RPMI8226 (cell line): Measurements from ENCODE around the gene GRID2.
"Not testable (repeated sequence)": the region's sequence is repeated elsewhere in the genome, so short reads cannot be mapped to it uniquely, and the experiment has no call there.

Source experiments
- DNase-seq: peaks from one replicate; pipeline ENCODE4 v3.0.0-alpha.2; 2015

Gene GRID2

DNA sequence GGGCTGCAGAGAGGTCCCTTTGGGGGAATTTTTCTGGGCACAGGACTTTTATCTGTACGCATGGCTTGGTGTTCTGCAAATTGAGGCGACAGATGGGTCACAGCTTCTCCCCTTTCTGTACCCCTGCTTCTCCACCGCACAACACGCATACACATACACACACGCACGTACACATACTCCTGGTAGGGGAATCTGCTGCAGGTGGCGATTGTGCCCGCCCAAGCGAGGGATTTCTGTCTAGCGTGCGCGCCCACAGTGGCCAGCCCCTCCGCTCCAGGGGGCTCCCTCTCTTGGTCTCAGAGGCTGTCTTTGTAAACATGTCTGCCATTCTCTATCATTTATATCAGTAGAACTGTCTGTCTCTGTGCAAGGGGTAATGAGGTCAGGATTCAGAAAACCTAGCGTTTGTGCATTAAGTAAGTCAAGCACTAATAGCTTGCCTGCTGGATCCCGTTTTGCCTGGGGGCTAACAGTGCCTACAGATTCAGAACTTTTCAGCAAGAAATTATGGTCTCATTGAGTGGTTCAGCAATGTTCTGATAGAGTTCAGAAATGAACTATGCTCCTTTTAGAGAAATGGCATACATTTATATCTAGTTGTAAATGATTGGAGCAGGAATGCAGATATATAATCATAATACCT, 2.2 kb downstream of the GRID2 start:
- no peak for DNase-seq

DNA sequence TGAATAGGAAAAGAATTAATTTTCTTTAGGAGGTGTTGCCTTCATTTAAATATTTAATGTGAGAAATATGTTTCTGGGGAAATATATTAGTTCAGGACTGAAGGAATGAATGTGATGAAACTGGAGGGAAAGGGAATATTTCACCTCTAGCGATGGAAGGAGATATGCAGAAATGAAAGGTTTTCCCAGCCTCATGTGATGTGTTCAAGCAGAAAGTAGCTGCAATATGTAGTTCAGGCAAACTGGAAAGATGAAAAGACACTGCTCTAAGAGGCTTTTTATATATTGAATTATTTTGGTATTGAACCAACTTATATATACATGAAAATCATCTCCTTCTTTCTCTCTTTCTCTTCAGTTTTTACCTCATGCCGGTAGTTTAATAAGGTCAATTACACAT, 3.4 kb downstream of the GRID2 start:
- DNase-seq = no peak

DNA sequence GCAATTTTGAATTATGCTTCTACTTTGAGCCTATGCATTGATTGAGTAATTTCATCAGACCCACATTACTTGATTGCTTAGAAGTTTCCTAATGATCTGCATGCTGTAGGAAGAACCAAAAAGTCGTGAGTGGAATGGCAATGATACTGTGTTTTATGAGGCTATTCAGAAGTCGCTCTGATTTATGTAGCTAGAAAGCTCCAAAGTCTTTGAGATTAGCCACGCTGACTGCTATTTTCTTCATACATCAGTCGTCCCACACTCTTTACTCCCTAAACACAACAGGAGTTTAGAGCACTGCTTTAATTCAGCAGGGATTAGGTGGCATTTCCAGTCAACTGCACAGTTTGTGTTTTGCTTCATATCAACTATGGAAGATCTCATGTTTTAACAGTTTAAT, 4.1 kb downstream of the GRID2 start:
- no peak for DNase-seq

DNA sequence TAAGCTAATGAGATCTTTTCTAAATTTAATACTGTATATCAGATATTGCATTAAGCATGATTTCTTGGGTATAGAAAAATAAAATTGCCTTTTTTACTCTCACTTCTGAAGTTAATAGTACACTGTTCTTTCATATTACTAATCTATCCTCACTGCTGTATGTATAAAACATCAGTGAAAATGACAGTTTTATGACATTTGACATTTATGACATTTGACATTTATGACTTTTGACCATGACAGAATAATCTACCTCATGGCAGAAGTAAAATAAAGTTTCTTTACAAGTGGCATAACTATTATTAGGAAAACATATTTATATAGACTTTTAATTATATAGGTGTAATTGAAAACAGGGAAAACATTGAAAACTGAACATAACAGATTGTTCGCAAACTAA, 13.3 kb downstream of the GRID2 start:
- no peak for DNase-seq

DNA sequence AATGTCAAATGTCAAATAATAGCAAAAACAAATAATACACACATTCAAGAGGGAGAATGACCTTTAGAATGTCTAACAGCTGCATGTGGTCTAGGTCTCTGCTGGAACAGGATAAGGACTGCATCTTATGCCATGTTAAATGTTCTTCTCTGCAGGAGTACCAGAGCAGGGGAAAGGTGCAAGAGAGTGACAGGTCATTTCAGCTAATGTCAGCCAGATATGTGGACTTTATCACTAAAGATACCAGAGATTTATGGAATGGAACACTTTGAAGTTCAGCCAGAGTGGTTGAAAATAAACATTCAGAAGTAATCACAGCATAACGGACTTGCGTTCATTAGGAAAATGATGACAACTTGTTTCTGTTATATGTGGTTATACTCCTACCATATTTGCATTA, 24.3 kb downstream of the GRID2 start:
- DNase-seq = no peak

DNA sequence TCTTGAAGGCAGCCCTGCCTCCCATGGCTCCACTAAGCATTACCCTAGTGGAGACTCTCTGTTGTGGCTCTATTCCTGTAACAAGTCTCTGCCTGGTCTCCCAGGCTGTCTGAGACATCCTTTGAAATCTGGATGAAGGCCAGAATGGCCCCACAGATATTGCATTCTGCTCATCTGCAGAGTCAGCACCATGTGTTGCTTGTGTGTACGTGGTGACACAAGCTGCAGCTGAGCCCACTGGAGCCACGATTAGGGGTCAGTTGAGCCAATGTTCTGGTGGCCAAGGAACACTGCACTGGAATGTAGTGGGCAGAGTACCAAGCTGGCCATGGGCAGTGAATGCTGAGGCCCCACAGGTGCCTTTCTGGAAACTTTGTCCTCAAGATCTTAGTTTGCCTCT, 29.2 kb downstream of the GRID2 start:
- no peak for DNase-seq

DNA sequence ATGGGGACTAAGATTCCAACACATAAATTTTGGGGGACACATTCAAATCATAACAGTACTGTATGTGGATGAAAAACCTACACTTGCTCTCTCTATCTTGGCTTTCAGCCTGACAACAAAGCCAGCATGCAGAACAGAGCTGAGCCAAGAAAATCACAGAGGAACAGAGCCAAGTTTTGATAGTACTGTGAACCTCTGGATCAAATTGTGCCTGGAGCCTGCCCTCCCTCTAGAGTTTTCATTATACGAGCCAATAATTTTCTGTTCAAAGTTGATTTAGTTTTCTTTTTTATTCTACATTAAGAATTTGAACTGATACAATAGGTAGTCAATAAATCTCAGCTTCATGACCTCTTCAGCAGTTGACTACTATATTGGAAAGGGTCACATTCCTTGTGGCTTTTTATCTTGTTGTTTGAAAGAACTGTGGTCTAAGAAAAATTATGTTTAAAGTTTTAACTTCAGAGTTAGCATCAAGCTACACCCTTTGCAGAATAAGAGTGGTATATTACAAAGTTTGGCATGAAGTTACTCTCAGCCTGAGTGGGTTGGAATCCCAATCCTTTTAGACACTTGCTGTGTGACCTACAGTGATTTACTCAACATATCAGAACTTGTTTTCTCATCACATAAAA, 31.1 kb downstream of the GRID2 start:
- no peak for DNase-seq

DNA sequence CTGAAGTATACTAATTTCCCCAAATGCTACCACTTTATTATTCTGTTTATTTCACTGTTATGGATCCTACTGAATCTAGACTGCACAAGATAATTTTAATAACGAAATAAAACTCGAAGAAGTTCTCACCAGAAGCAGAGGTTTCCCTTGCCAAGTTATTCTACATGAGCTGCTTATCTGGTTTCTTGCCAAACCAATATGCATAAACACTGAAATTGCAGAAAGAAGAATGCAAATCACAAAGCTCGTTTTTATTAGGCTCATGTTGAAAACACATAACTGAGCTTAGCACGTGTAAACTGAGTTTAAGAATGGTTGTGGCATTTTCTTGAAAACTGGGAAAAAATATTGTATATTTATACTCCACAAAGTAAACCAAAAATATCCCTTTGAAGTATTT, 35.9 kb downstream of the GRID2 start:
- no peak for DNase-seq

DNA sequence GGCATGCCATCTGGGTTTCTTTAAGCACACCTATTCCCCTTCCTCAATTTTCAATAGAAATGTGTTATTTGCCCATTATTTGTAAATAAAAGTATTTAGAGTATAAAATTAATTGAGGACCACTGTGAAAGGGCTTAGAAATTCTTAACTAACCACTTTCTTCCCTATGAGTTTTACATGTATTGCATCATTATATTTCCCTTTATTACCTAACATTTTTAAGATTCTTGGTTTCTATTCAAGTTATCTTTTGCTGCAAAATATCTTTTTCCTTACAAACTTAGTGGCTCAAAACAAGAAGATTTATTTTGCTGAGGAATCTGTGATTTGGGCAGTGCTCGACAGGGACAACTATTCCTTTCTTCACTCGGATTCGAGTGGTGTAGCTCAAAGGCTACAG, 40.5 kb downstream of the GRID2 start:
- DNase-seq = no peak

DNA sequence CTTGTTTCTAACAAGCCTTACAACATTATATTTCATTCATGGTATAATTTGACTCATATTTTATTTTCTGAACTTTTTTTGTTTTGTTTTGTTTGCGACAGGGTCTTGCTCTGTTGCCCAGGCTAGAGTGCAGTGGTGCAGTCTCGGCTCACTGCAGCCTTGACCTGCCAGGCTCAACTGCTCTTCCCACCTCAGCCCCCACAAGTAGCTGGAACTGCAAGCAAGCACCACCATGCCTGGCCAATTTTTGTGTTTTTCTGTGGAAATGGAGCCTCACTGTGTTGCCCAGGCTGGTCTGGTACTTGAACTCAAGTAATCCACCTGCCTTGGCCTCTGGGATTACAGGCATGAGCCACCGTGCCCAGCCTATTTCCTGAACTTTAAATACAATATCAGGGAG, 42.5 kb downstream of the GRID2 start:
- no peak for DNase-seq

DNA sequence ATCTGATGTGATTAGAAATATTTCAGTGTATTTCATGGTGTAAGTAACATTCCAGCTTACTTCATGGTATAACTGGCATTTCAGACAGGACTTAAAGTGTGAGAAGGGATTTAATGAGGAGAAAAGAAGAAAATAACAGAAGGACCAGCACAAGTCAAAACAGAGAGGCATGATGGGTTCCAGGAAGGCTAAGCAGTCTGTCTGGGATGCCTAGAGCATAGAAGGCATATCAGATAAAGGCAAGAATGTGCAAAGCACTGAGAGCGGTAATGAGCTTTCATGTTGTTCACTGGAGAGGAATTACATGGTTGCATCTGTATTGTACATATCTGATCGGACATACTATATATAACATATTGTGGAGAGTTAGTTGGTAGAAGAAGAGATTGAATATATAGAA, 54.2 kb downstream of the GRID2 start:
- no peak for DNase-seq

DNA sequence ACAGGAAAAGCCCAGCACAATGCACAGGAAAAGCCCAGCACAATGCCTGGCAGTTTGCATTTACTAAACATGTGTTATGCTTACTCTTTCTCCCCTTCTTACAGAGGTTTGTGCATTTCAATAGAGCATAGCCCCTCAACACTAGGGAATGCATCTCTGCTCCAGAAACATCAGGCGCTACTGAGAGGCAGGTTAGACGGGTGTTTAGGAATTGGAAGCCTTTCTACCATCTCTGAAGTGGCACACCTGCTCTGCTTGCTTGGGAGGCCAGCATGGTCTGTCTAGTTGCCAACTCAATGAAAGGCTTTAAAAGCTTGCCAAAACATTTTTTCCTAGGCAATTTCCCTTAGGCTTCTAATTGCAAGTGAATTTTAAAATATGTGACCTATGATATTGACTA, 55.7 kb downstream of the GRID2 start:
- DNase-seq = no peak

DNA sequence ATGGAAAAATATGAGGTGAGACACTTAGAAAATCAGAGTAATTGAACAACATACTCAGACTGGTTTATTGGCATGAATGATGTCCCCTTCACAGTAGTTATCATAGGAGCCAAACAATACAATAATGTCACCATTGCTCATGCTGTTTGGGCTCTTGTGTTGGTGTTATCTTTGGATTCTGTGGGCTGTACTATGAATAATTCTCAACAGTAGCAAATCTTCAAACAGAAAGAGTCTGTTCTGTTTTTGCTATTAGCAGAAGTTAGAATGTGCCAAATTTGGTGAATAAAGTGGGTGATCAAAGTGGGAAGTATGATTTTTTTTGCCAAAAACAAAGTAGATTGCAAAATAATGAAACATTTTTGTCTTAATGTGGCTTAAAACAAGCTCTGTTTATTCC, 58.3 kb downstream of the GRID2 start:
- no peak for DNase-seq

DNA sequence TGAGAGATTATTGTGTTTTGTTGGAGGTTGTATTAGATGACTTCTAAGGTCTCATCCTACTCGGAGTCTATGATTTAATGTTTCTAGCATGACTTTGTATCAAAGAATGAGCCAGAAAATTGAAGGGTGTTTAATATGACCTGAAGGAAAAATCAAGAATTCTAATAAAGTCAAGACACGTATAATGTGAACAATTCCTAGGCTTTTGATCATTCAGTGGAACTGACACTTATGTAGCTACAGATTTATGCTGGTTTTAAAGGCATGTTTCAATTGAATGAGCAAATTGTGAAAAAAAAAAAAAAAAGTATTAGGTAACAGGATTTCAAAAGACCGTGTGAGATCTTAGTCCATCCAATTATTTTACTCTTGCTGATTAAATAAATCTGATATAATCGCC, 64.9 kb downstream of the GRID2 start:
- no peak for DNase-seq

DNA sequence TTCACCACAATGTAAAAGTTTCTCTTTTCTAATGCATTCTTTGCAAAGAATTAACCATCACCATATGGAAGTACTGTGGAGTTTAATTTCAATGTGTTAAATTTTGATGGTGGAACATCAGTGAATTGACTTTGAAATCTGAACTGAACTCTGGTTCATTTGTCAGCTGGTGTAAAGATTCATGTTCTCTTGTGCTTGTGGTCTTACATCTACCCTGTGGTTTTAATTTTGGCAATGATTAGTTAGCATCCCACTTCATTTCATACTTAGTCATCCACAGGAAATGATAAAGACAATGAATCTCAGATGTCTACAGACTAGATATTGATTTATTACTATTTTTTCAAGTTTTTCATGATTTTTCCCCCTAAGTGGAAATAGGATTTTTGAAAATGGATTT, 77.8 kb downstream of the GRID2 start:
- no peak for DNase-seq

DNA sequence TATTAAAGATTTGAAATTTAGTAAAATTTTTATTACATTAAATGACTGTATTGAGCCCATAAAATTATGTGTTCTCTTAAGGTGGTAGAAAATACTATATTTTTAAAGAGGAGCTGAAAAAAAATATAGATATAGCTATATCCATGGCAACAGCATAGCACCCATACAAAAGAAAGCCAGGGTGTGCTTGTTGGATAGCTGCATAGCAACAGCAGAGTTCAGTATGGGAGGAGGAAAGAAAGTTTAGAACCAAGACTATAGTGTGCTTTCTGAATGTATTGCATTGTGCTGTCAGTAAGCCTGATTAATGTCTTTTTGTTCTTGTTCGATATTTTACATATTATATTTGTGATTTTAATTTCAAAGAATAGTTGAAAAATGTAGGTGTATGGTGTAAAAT, 78.4 kb downstream of the GRID2 start:
- DNase-seq = no peak

DNA sequence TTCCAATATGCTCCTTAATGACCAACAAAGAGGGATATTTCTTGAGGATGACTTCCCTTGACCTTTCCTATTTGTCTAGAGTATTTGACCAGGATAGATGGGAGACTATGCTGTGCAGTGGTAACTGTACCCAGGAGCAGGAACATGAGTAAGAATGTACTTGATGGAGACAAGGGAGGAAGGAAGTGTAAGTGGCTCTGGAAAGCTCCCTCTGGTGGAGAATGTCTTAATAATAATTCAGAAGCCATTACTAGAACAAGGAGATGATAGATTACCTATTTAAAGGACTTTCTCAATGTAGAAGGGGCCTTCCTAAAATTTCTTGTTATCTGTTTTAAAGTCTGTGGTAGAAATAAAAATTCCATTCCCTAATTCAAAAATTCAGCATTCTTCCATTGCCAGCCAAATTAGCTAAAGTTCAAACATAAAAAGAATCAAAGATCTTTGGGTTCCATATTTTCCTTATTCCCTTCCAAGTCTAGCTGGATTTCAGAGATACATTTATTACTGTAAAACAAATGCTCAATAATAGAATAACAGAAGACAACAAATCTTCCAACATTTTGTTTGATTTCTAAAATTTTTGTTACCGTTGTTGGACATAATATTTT, 83.8 kb downstream of the GRID2 start:
- peak; percentile 7 for DNase-seq

DNA sequence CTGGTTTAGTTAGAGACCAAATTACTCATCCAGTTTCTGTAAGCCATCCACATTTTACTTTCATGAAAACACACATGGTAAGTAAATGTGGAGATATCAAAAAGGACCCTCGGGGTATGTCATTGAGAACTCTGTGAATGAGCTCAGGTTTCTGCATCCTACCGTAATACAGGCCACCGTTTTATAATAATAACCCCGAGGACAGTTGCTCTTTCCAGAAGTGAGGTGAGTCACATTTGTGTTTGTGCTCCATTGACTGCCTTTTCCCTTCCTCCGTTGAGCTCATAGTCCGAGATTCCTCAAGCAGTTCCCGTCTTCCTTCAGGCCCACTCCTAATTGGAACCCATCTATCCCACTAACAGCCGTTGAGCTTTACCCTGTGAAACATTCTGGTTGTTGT, 95.3 kb downstream of the GRID2 start:
- DNase-seq = no peak

DNA sequence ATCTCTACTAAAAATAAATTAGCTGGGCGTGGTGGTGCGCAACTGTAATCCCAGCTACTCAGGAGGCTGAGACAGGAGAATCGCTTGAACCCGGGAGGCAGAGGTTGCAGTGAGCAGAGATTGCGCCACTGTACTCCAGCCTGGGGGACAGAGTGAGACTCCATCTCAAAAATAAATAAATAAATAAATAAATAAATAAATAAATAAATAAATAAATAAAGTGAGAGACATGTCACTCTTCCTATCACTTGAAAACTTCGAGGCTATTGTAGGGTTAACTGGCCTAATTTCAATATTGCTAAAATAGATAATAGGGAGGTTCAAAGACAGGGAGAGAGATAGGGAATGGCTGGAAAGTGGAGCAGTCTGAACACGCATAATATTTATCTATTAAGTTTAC, 99.8 kb downstream of the GRID2 start:
- DNase-seq = not testable (repeated sequence)

DNA sequence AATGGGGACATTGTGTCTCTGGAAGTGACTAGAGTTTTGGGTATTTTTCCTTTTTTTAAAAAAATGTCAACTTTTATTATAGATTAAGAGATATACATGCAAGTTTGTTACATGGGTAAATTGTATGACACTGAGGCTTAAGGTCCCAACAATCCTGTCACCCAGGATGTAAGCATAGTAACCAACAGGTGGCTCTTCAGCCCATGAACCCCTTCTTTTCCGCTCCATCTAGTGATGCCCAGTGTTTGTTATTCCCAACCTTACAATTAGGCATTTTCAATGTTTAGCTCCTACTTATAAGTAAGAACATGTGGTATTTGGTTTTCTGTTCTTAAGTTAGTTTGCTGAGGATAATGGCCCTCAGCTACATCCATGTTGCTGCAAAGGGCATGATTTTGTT, 102.7 kb downstream of the GRID2 start:
- DNase-seq = no peak

DNA sequence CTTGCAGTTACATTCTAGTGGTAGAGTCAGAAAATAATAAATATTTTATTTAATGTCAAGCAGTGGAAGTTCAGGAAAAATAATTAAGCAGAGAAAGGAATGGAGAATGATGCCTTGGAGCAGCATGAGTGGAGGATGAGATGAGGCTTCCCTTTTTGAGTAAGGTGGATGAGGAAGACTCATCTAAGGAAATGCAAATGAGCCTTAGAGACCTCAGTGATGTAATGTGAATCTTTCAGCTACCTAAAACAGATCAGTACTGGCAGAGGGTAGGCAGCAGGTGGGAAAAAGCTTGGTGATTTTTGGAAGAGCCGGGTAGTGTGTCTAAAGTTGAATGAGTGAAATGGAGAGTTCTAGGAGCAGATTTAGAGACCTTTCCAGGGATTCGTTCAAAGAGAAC, 118.2 kb downstream of the GRID2 start:
- DNase-seq = no peak

DNA sequence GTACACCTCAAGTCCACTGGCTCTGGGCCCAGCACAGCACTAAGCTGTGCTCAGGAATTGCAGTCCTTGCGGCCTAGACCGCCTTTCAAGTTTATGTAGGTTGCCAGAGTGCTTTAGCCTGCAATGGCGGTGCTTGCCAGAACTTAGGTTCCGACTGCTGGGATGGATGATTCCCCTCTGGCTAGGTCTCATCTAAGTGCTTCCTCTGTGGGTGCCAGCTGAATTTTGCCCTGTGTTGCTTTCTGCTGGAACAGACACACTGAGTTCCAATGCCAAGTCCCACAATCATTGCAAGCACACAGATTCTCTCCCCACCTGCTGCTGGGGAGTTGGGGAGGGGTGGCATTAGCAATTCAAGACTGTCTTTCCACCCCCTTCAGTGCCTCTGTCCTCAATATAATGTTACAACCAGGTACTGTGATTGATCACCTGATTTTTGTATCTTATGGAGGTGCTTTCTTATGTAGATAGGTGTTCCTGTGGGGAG, 129.5 kb downstream of the GRID2 start:
- no peak for DNase-seq

DNA sequence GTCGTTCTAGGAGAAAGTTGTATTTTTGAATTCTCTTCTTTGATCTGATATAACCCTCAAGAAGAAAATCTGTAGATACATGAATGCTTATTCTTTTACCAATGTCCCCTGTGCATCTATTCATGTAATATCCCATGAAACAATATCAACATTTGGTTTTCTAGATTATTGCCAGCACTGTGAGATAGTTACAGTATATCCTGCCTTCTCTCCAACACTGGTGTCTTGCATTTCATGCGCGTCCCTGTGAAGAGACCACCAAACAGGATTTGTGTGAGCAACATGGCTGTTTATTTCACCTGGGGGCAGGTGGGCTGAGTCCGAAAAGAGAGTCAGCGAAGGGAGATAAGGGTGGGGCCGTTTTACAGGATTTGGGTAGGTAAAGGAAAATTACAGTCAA, 135.0 kb downstream of the GRID2 start:
- DNase-seq = not testable (repeated sequence)

DNA sequence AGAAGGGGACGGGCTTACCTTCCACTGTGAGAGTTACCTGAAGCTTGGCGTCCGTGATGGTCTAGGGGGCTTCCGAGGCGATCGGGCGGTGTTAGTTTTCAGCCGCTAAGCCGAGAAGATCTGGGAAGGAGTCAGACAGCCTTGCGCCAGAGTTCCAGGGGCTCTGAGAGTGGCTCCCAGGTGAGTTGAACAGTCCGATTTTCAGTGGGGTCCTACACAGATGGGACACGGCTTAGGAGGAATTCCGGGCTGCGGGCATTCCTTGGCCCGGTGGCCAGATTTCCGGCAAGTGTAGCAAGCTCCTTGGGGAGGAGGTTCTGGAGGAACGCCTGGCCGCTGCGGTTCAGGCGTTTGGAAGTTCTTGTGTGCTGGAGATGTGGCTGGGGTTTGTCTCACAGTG, 138.4 kb downstream of the GRID2 start:
- DNase-seq = not testable (repeated sequence)
